A549 (cell line): Measurements from ENCODE around the gene ADARB2. TPM values are rescaled to one million over a fixed set of nuclear protein-coding genes. Genes with fewer than 3 reads are reported as not detected.

Experiments
- ATAC-seq, 2 experiments: fragments of 200-7000 bp in 1 of 2; fragments of >200 bp in 1 of 2; cut with Nextera tagmentation in 1 of 2; cut with Tn5 transposase in 1 of 2; 3 replicates each; pipeline versions ENCODE4 v1.8.0 to v1.9.1; 2018 to 2020; ENCODE audit warnings: mild to moderate bottlenecking in 1 of 2, moderate library complexity in 1 of 2
- CTCF ChIA-PET: fragments of 300-600 bp; sonication (Branson Sonifier 250); formaldehyde crosslinking; extraction: SDS; loops from one replicate; lab custom pipeline; 2021; ENCODE audit warnings: antibody characterized with exemption, inconsistent platforms; lab: Yijun Ruan, JAX
- POLR2A ChIA-PET: fragments of 350-600 bp; formaldehyde crosslinking; extraction: SDS; loops from one replicate; lab custom pipeline; 2021; ENCODE audit warnings: antibody characterized with exemption, inconsistent platforms; lab: Yijun Ruan, JAX
- DNase-seq, 2 experiments: peaks; one replicate each; pipeline versions ENCODE4 v3.0.0 to v3.0.0-alpha.2; 2011 to 2016; ENCODE audit warnings: low read depth in 1 of 2, low spot score in 1 of 2
- FAIRE-seq: peaks from 2 replicates; lab custom pipeline; 2011; peaks lifted over from hg19 to GRCh38; lab: Jason Lieb, UNC
- H3K27ac ChIP-seq, 2 experiments: fragments of >200 bp; sonication (Bioruptor Twin); formaldehyde crosslinking; 3 replicates each; pipeline ENCODE4 v1.5.1; 2016 to 2017
- H3K4me1 ChIP-seq: fragments of >200 bp; sonication (Bioruptor Twin); formaldehyde crosslinking; 3 replicates; pipeline ENCODE4 v1.6.1; 2016
- H3K4me2 ChIP-seq: fragments of >200 bp; sonication (Bioruptor Twin); formaldehyde crosslinking; 3 replicates; pipeline ENCODE4 v1.6.1; 2016
- H3K4me3 ChIP-seq: fragments of >200 bp; sonication (Bioruptor Twin); formaldehyde crosslinking; 3 replicates; pipeline ENCODE4 v1.5.1; 2016
- H3K9me3 ChIP-seq: fragments of >200 bp; sonication (Bioruptor Twin); formaldehyde crosslinking; 3 replicates; pipeline ENCODE4 v1.6.1; 2016
- BHLHE40 ChIP-seq: IDR thresholded peaks from 2 replicates; pipeline ENCODE4 v1.6.1; 2012; ENCODE audit warnings: low read depth, low read length, inconsistent platforms
- CBX2 ChIP-seq: fragments of 200-600 bp; sonication (generic); IDR thresholded peaks from 2 replicates; pipeline ENCODE4 v1.6.1; 2016; ENCODE audit warnings: low read depth, mild to moderate bottlenecking, borderline replicate concordance
- FOSL2 ChIP-seq, 2 experiments: fragments of 450-650 bp in 1 of 2; fragments of >200 bp in 1 of 2; sonication (Bioruptor Twin) in 1 of 2; formaldehyde crosslinking; IDR thresholded peaks; 2 replicates each; pipeline versions ENCODE4 v1.5.0 to v1.6.1; 2016 to 2020; ENCODE audit warnings: mild to moderate bottlenecking in 1 of 2, moderate library complexity in 1 of 2
- FOXS1 ChIP-seq: fragments of 250-450 bp; sonication (Bioruptor Pico); IDR thresholded peaks from 2 replicates; pipeline ENCODE4 v1.5.0; 2020; ENCODE audit warnings: mild to moderate bottlenecking, moderate library complexity
- GATA3 ChIP-seq: IDR thresholded peaks from 2 replicates; pipeline ENCODE4 v1.6.1; 2012; ENCODE audit warnings: borderline replicate concordance
- HOXA7 ChIP-seq: fragments of 250-450 bp; sonication (Bioruptor Pico); IDR thresholded peaks from 2 replicates; pipeline ENCODE4 v1.5.0; 2020; ENCODE audit warnings: mild to moderate bottlenecking, moderate library complexity
- HOXB13 ChIP-seq: fragments of 250-450 bp; sonication (Bioruptor Pico); IDR thresholded peaks from 2 replicates; pipeline ENCODE4 v1.5.0; 2020; ENCODE audit warnings: low read depth, mild to moderate bottlenecking, moderate library complexity
- KDM5A ChIP-seq: fragments of 200-600 bp; sonication (generic); IDR thresholded peaks from 2 replicates; pipeline ENCODE4 v1.6.1; 2016; ENCODE audit warnings: antibody characterized with exemption, mild to moderate bottlenecking
- MAFK ChIP-seq: fragments of 450-650 bp; IDR thresholded peaks from 2 replicates; pipeline ENCODE4 v1.6.1; 2014; ENCODE audit not compliant: partially characterized antibody
- MAZ ChIP-seq: fragments of 150-350 bp; IDR thresholded peaks from 2 replicates; pipeline ENCODE4 v1.6.1; 2014; ENCODE audit warnings: antibody characterized with exemption, low read depth, low read length, borderline replicate concordance
- MYC ChIP-seq: IDR thresholded peaks from 2 replicates; pipeline ENCODE4 v1.6.1; 2012; ENCODE audit warnings: mild to moderate bottlenecking, inconsistent platforms, low read length, improper control_type of control experiment, borderline replicate concordance
- NFE2L2 ChIP-seq: fragments of 150-350 bp; conservative IDR thresholded peaks from 2 replicates; pipeline ENCODE4 v1.6.1; 2014; ENCODE audit warnings: low read length
- NR3C1 ChIP-seq: fragments of >200 bp; sonication (Bioruptor Twin); formaldehyde crosslinking; IDR thresholded peaks from 3 replicates; pipeline ENCODE4 v1.6.1; 2017
- PBX3 ChIP-seq: IDR thresholded peaks from 2 replicates; pipeline ENCODE4 v1.6.1; 2012
- PHF8 ChIP-seq: fragments of 200-600 bp; sonication (generic); IDR thresholded peaks from 2 replicates; pipeline ENCODE4 v1.6.1; 2016; ENCODE audit warnings: low read depth, mild to moderate bottlenecking, antibody characterized with exemption, moderate library complexity, borderline replicate concordance
- POLR2AphosphoS2 ChIP-seq: conservative IDR thresholded peaks from 2 replicates; pipeline ENCODE4 v1.6.1; 2012; ENCODE audit warnings: low read length, improper control_type of control experiment, inconsistent platforms
- RCOR1 ChIP-seq: fragments of 150-350 bp; IDR thresholded peaks from 2 replicates; pipeline ENCODE4 v1.6.1; 2014; ENCODE audit warnings: antibody characterized with exemption, low read length, low read depth
- RFX5 ChIP-seq: fragments of 450-650 bp; IDR thresholded peaks from 2 replicates; pipeline ENCODE4 v1.7.1; 2014; ENCODE audit warnings: antibody characterized with exemption, mild to moderate bottlenecking, moderate library complexity
- RNF2 ChIP-seq: fragments of 200-600 bp; sonication (generic); IDR thresholded peaks from 2 replicates; pipeline ENCODE4 v1.6.1; 2016; ENCODE audit warnings: low read depth, mild to moderate bottlenecking, antibody characterized with exemption, moderate library complexity, borderline replicate concordance
- ZFP36 ChIP-seq: fragments of 450-650 bp; IDR thresholded peaks from 2 replicates; pipeline ENCODE4 v1.6.1; 2014; ENCODE audit warnings: borderline replicate concordance; ENCODE audit not compliant: partially characterized antibody
- ZNF302 ChIP-seq: fragments of 250-450 bp; sonication (Bioruptor Pico); IDR thresholded peaks from 2 replicates; pipeline ENCODE4 v1.9.0; 2021; ENCODE audit warnings: inconsistent platforms, mild to moderate bottlenecking, moderate library complexity
- WGBS: methylation state at CpG from one replicate; pipeline ENCODE4 v1.1.6; 2017; ENCODE audit errors: missing lambda C conversion rate; 5-methylcytosine and 5-hydroxymethylcytosine counted together
- polyA plus RNA-seq, 4 experiments: library from polyadenylated mRNA; depleted of rRNA in 3 of 4; stranded (reverse); fragments of >200 nt; fragmentation: RNase III in 1 of 4; extraction: RNeasy Plus Mini Kit Qiagen cat#74134 plus additional on column Dnase treatment in 1 of 4; gene quantifications; 2 replicates in 3 of 4; 3 replicates in 1 of 4; pipeline ENCODE4 v1.2.3, GENCODE V29; 2011 to 2017

ADARB2 gene
- polyA plus RNA-seq, 2 of the 4 experiments (the other 2 are of a cell fraction) = not detected

- FAIRE-seq (no peak), ATAC-seq (no peak; a peak in 1 of 6 replicates), DNase-seq (no peak)
- Histone ChIP-seq H3K4me1 (no peaks in the 10 kb centered on the region), H3K9me3 (peaks cover 10% of the 10 kb centered on the region; the same call in 2 of the 3 replicates), H3K4me3 (no peak overlapping the region), H3K27ac (no peak overlapping the region), H3K4me2 (no peak overlapping the region)
- ChIA-PET POLR2A (no interaction called here), CTCF (no interaction called here)
- TF ChIP-seq RNF2 (no peak), ZFP36 (no peak), MAFK (no peak)
- WGBS = 37% methylated on average over 15 of the region's 15 CpGs
These were observed 586.0 kb downstream of the ADARB2 start for GRCh38 chr10:1151076-1152033.

- WGBS = 70% methylated on average over 13 of the region's 13 CpGs
- Histone ChIP-seq H3K27ac (no peak overlapping the region), H3K4me3 (no peak overlapping the region), H3K4me2 (no peak overlapping the region), H3K9me3 (peaks cover 17% of the 10 kb centered on the region), H3K4me1 (no peaks in the 10 kb centered on the region)
- CTCF ChIA-PET = no interaction called here
- no peak for ATAC-seq
- no peak for DNase-seq
- POLR2A ChIA-PET = no interaction called here
- no peak for FAIRE-seq
- no peak for TF ChIP-seq RFX5
- TF ChIP-seq KDM5A = no peak
- TF ChIP-seq ZNF302 (CRISPR knock-in tag) = no peak
- TF ChIP-seq POLR2AphosphoS2 = no peak
- no peak for TF ChIP-seq BHLHE40
- TF ChIP-seq RCOR1 = no peak
- no peak for TF ChIP-seq MYC
- TF ChIP-seq CBX2 = no peak
- TF ChIP-seq FOXS1 = no peak
- TF ChIP-seq, all 56 proteins: peak for 0
These were observed 586.7 kb downstream of the ADARB2 start for GRCh38 chr10:1150638-1150955.

GRCh38 chr10:1149793-1150637 is 587.3 kb downstream of the ADARB2 start:
- DNase-seq = no peak
- POLR2A ChIA-PET = no interaction called here
- no peak for TF ChIP-seq RCOR1
- TF ChIP-seq FOSL2 (IDR thresholded peaks at IDR 0.05) = no peak
- no peak for TF ChIP-seq FOSL2 (CRISPR knock-in tag; IDR thresholded peaks at IDR 0.05)
- TF ChIP-seq NFE2L2 = no peak
- TF ChIP-seq MAZ = no peak
- TF ChIP-seq HOXA7 (CRISPR knock-in tag) = no peak
- no peak for TF ChIP-seq PHF8
- TF ChIP-seq GATA3 = no peak
- TF ChIP-seq PBX3 = no peak
- TF ChIP-seq NR3C1 = no peak
- TF ChIP-seq HOXB13 = no peak
- TF ChIP-seq, all 56 proteins: peak for 0
- Histone ChIP-seq H3K4me2 (no peak overlapping the region), H3K4me1 (no peaks in the 10 kb centered on the region), H3K27ac (no peak overlapping the region), H3K9me3 (peaks cover 20% of the 10 kb centered on the region), H3K4me3 (no peak overlapping the region)
- ATAC-seq (no peak), FAIRE-seq (no peak)
- 74% methylated on average over 23 of the region's 23 CpGs for WGBS
- CTCF ChIA-PET = no interaction called here
